ENCODE results near the gene ARNT2.

DNA sequence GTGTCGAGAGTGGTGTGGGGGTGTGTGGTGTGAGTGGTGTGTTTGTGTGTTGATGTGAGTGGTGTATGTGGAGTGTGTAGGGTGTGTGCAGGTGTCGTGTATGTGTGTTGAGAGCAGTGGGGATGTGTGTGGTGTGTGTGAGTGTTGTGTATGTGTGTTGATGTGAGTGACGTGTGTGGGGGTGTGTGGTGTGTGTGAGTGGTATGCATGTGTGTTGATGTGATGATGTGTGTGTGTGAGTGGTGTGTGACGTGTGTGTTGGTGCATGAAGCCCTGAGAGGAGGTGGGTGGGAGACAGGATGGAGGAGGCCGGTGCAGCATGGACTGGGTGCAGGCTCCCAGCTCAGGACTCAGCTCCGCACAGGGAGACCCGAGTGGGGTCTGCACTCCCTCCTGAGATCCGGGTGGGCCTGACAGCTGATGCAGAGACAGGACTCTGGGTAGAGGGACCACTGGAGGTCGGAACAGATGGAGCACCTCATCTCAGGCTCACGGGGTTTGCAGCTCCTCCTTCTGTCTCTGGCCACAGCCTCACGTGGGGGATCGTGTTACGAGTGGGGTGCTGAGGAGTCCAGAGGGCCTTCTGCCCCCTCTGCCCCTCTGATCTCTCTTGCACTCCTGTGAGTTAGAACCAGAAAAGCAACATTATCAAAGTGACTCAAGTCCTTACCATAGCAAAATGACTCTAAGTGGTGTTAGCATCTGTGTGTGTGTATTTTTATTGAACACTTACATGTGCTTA is 41.3 kb downstream of the ARNT2 start:
- TF ChIP-seq, protein P1, sequence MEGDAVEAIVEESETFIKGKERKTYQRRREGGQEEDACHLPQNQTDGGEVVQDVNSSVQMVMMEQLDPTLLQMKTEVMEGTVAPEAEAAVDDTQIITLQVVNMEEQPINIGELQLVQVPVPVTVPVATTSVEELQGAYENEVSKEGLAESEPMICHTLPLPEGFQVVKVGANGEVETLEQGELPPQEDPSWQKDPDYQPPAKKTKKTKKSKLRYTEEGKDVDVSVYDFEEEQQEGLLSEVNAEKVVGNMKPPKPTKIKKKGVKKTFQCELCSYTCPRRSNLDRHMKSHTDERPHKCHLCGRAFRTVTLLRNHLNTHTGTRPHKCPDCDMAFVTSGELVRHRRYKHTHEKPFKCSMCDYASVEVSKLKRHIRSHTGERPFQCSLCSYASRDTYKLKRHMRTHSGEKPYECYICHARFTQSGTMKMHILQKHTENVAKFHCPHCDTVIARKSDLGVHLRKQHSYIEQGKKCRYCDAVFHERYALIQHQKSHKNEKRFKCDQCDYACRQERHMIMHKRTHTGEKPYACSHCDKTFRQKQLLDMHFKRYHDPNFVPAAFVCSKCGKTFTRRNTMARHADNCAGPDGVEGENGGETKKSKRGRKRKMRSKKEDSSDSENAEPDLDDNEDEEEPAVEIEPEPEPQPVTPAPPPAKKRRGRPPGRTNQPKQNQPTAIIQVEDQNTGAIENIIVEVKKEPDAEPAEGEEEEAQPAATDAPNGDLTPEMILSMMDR (conservative IDR thresholded peaks at IDR 0.05; ENCODE audit: low read depth in 2 of 2): no peak
- TF ChIP-seq EZH2phosphoT487 (IDR thresholded peaks at IDR 0.05; ENCODE audit: unreplicated experiment): no peak
- no peak for TF ChIP-seq POLR2AphosphoS5 (IDR thresholded peaks at IDR 0.05; ENCODE audit: low read depth)
- TF ChIP-seq, protein P2, sequence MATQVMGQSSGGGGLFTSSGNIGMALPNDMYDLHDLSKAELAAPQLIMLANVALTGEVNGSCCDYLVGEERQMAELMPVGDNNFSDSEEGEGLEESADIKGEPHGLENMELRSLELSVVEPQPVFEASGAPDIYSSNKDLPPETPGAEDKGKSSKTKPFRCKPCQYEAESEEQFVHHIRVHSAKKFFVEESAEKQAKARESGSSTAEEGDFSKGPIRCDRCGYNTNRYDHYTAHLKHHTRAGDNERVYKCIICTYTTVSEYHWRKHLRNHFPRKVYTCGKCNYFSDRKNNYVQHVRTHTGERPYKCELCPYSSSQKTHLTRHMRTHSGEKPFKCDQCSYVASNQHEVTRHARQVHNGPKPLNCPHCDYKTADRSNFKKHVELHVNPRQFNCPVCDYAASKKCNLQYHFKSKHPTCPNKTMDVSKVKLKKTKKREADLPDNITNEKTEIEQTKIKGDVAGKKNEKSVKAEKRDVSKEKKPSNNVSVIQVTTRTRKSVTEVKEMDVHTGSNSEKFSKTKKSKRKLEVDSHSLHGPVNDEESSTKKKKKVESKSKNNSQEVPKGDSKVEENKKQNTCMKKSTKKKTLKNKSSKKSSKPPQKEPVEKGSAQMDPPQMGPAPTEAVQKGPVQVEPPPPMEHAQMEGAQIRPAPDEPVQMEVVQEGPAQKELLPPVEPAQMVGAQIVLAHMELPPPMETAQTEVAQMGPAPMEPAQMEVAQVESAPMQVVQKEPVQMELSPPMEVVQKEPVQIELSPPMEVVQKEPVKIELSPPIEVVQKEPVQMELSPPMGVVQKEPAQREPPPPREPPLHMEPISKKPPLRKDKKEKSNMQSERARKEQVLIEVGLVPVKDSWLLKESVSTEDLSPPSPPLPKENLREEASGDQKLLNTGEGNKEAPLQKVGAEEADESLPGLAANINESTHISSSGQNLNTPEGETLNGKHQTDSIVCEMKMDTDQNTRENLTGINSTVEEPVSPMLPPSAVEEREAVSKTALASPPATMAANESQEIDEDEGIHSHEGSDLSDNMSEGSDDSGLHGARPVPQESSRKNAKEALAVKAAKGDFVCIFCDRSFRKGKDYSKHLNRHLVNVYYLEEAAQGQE (IDR thresholded peaks at IDR 0.05; ENCODE audit: unreplicated experiment): no peak
- TF ChIP-seq EZH2 (IDR thresholded peaks at IDR 0.05; ENCODE audit: low read depth, unreplicated experiment): no peak
- TF ChIP-seq JUNB (IDR thresholded peaks at IDR 0.05; ENCODE audit: unreplicated experiment): no peak
- TF ChIP-seq STAT1 (IDR thresholded peaks at IDR 0.05; ENCODE audit: unreplicated experiment): no peak
- no peak for TF ChIP-seq ZNF331 (CRISPR knock-in tag; IDR thresholded peaks at IDR 0.05; ENCODE audit: low read depth)
- no peak for TF ChIP-seq CREB1 (CRISPR knock-in tag; IDR thresholded peaks at IDR 0.05; ENCODE audit: low read depth)
- TF ChIP-seq, protein P3, sequence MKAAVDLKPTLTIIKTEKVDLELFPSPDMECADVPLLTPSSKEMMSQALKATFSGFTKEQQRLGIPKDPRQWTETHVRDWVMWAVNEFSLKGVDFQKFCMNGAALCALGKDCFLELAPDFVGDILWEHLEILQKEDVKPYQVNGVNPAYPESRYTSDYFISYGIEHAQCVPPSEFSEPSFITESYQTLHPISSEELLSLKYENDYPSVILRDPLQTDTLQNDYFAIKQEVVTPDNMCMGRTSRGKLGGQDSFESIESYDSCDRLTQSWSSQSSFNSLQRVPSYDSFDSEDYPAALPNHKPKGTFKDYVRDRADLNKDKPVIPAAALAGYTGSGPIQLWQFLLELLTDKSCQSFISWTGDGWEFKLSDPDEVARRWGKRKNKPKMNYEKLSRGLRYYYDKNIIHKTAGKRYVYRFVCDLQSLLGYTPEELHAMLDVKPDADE (IDR thresholded peaks at IDR 0.05): no peak
